MCF 10A (cell line): Measurements from ENCODE around the gene ZBTB7C. TPM values are rescaled to one million over a fixed set of nuclear protein-coding genes. Genes with fewer than 3 reads are reported as not detected.

Source experiments
- BruUV-seq: library from RNA; stranded (reverse); fragments of 400-500 nt; replicated peaks from 2 replicates; lab custom pipeline; 2021; lab: Mats Ljungman, UMichigan
- CTCF ChIA-PET: fragments of 300-600 bp; sonication (Branson Sonifier 250); formaldehyde crosslinking; extraction: SDS; loops from one replicate; lab custom pipeline; 2021; ENCODE audit warnings: antibody characterized with exemption, inconsistent platforms; lab: Yijun Ruan, JAX
- POLR2A ChIA-PET: fragments of 300-600, 350-650 bp; sonication (Branson Sonifier 250); formaldehyde crosslinking; extraction: SDS; loops from one replicate; lab custom pipeline; 2020; ENCODE audit warnings: antibody characterized with exemption, inconsistent platforms; lab: Yijun Ruan, JAX
- DNase-seq: peaks from one replicate; pipeline ENCODE4 v3.0.0-alpha.2; 2018; ENCODE audit not compliant: unreplicated experiment
- H3K27ac Mint-ChIP-seq: one replicate; pipeline ENCODE4 v1.8.0; 2022; ENCODE audit warnings: mild to moderate bottlenecking, low read depth, mixed read lengths; ENCODE audit not compliant: unreplicated experiment
- H3K27me3 Mint-ChIP-seq: one replicate; pipeline ENCODE4 v1.8.0; 2022; ENCODE audit warnings: mixed read lengths; ENCODE audit not compliant: insufficient read depth, unreplicated experiment
- H3K36me3 Mint-ChIP-seq: one replicate; pipeline ENCODE4 v1.8.0; 2022; ENCODE audit warnings: mild to moderate bottlenecking, moderate library complexity, mixed read lengths; ENCODE audit not compliant: insufficient read depth, unreplicated experiment
- H3K4me1 Mint-ChIP-seq: one replicate; pipeline ENCODE4 v1.8.0; 2022; ENCODE audit warnings: mixed read lengths; ENCODE audit not compliant: insufficient read depth, unreplicated experiment
- H3K4me3 Mint-ChIP-seq: one replicate; pipeline ENCODE4 v1.8.0; 2022; ENCODE audit warnings: mild to moderate bottlenecking, moderate library complexity, mixed read lengths; ENCODE audit not compliant: unreplicated experiment
- H3K9me3 Mint-ChIP-seq: one replicate; pipeline ENCODE4 v1.8.0; 2022; ENCODE audit warnings: mixed read lengths; ENCODE audit not compliant: unreplicated experiment
- CTCF ChIP-seq: fragments of 200-600 bp; IDR thresholded peaks from one replicate; pipeline ENCODE4 v1.8.0; 2022; ENCODE audit warnings: antibody characterized with exemption, mild to moderate bottlenecking; ENCODE audit not compliant: unreplicated experiment
- intact Hi-C: fragments of 100-400 bp; cut with micrococcal nuclease; formaldehyde crosslinking; loops from 2 replicates; pipeline ENCODE4 v1.14.1; 2022
- total RNA-seq: library from RNA; stranded (reverse); gene quantifications from 2 replicates; pipeline ENCODE4 v1.2.3, GENCODE V29; 2022

Gene ZBTB7C
- total RNA-seq, 1 experiment from 2014 or later, result 0.42 TPM

GRCh38 chr18:48043166-48043565 lies 366.0 kb downstream of the ZBTB7C start:
- Mint-ChIP-seq H3K4me1 (no peaks in the 10 kb centered on the region), H3K9me3 (peaks cover 7% of the 10 kb centered on the region), H3K27ac (no peak overlapping the region), H3K27me3 (no peaks in the 10 kb centered on the region), H3K4me3 (no peak overlapping the region), H3K36me3 (no peaks in the 10 kb centered on the region)
- no peak for TF ChIP-seq CTCF
- intact Hi-C loops, result no loop called here
- no peak for DNase-seq
- no TSS peak for BruUV-seq
- CTCF ChIA-PET, result interaction anchor here (0.7 to 2.6 kb wide), 3 partner anchors 10 to 402 kb away, joined by 3 to 10 read pairs (median 3); no protein-coding TSS in a partner anchor
- POLR2A ChIA-PET, result no interaction called here

- H3K9me3 Mint-ChIP-seq, result peaks cover 7% of the 10 kb centered on the region
- intact Hi-C loops, result no loop called here
- no peaks in the 10 kb centered on the region for H3K27me3 Mint-ChIP-seq
- no TSS peak for BruUV-seq
- no peak for TF ChIP-seq CTCF
- DNase-seq, result no peak
- H3K4me1 Mint-ChIP-seq, result no peaks in the 10 kb centered on the region
- POLR2A ChIA-PET, result no interaction called here
- no peak overlapping the region for H3K27ac Mint-ChIP-seq
- no peaks in the 10 kb centered on the region for H3K36me3 Mint-ChIP-seq
- CTCF ChIA-PET, result interaction anchor here (0.7 to 2.6 kb wide), 3 partner anchors 10 to 403 kb away, joined by 3 to 10 read pairs (median 3); no protein-coding TSS in a partner anchor
- H3K4me3 Mint-ChIP-seq, result no peak overlapping the region
Measured at GRCh38 chr18:48042431-48042830, 366.8 kb downstream of the ZBTB7C start.

GRCh38 chr18:48040457-48041110 lies 368.6 kb downstream of the ZBTB7C start:
- POLR2A ChIA-PET, result no interaction called here
- no peak for DNase-seq
- Mint-ChIP-seq H3K27me3 (no peaks in the 10 kb centered on the region), H3K4me1 (peaks cover 7% of the 10 kb centered on the region), H3K9me3 (peaks cover 4% of the 10 kb centered on the region), H3K27ac (no peak overlapping the region), H3K4me3 (no peak overlapping the region), H3K36me3 (no peaks in the 10 kb centered on the region)
- intact Hi-C loops, result no loop called here
- no peak for TF ChIP-seq CTCF
- CTCF ChIA-PET, result interaction anchor here (2.6 kb wide), 1 partner anchor 8 kb away, joined by 10 read pairs; no protein-coding TSS in a partner anchor
- BruUV-seq, result no TSS peak

GRCh38 chr18:48039769-48040215 lies 369.4 kb downstream of the ZBTB7C start:
- Mint-ChIP-seq H3K36me3 (no peaks in the 10 kb centered on the region), H3K27ac (no peak overlapping the region), H3K4me1 (peaks cover 7% of the 10 kb centered on the region), H3K9me3 (no peaks in the 10 kb centered on the region), H3K27me3 (no peaks in the 10 kb centered on the region), H3K4me3 (no peak overlapping the region)
- ChIA-PET POLR2A (no interaction called here), CTCF (interaction anchor here (1.0 kb wide), 1 partner anchor 10 kb away, joined by 3 read pairs; no protein-coding TSS in a partner anchor)
- intact Hi-C loops, result loop anchor here (10.0 kb wide), 2 partner anchors 65 to 115 kb away; no protein-coding TSS in a partner anchor
- BruUV-seq, result no TSS peak
- TF ChIP-seq CTCF, result no peak
- DNase-seq, result no peak
